Endothelial cell of umbilical vein (primary cell): ENCODE measurements around the gene CTR9. TPM values are rescaled to one million over a fixed set of nuclear protein-coding genes. Genes with fewer than 3 reads are reported as not detected.

Source experiments
- BruUV-seq: library from RNA; stranded (reverse); fragments of 400-500 nt; replicated peaks from 2 replicates; lab custom pipeline; 2021; lab: Mats Ljungman, UMichigan
- CTCF ChIA-PET: fragments of 300-600, 350-600 bp; sonication (Branson Sonifier 250); formaldehyde crosslinking; loops from one replicate; lab custom pipeline; 2021; ENCODE audit warnings: antibody characterized with exemption, inconsistent platforms; lab: Charles Lee
- POLR2A ChIA-PET: fragments of 300-600, 350-600 bp; sonication (Branson Sonifier 250); formaldehyde crosslinking; loops from one replicate; lab custom pipeline; 2021; ENCODE audit warnings: antibody characterized with exemption, inconsistent platforms; lab: Charles Lee
- DNase-seq: peaks from one replicate; pipeline ENCODE4 v3.0.0-alpha.2; 2011; ENCODE audit warnings: low read depth, low spot score
- FAIRE-seq: peaks from 2 replicates; lab custom pipeline; 2011; peaks lifted over from hg19 to GRCh38; lab: Jason Lieb, UNC
- H2AFZ ChIP-seq: 2 replicates; pipeline ENCODE4 v1.6.0; 2012; ENCODE audit warnings: low read depth, low read length, control low read depth, inconsistent platforms
- H3K27ac ChIP-seq: 2 replicates; pipeline ENCODE4 v1.5.1; 2011; ENCODE audit warnings: low read depth, mild to moderate bottlenecking, control low read depth, low read length, moderate library complexity; ENCODE audit not compliant: insufficient read depth
- H3K27me3 ChIP-seq, 2 experiments: 2 replicates each; pipeline versions ENCODE4 v1.6.0 to v1.6.1; 2011; ENCODE audit warnings: low read length in 2 of 2, mixed read lengths in 1 of 2; ENCODE audit not compliant: control insufficient read depth in 2 of 2, insufficient read depth in 2 of 2
- H3K36me3 ChIP-seq, 2 experiments: 2 replicates in 1 of 2; 3 replicates in 1 of 2; pipeline ENCODE4 v1.5.1; 2011; ENCODE audit warnings: low read length in 2 of 2, mild to moderate bottlenecking in 1 of 2, moderate library complexity in 1 of 2; ENCODE audit not compliant: control insufficient read depth in 2 of 2, insufficient read depth in 2 of 2; ENCODE audit errors: extremely low read depth in 1 of 2
- H3K4me1 ChIP-seq: 3 replicates; pipeline ENCODE4 v1.5.1; 2011; ENCODE audit warnings: mild to moderate bottlenecking, low read length; ENCODE audit not compliant: control insufficient read depth, insufficient read depth; ENCODE audit errors: extremely low read depth
- H3K4me2 ChIP-seq: 2 replicates; pipeline ENCODE4 v1.6.1; 2011; ENCODE audit warnings: low read length, control low read depth, mixed read lengths; ENCODE audit not compliant: insufficient read depth
- H3K4me3 ChIP-seq, 3 experiments: fragments of 200-600 bp in 1 of 3; sonication (generic), shearing (Covaris generic) in 1 of 3; replicated peaks in 1 of 3; 2 replicates each; pipeline ENCODE4 v1.5.1; 2011 to 2016; ENCODE audit warnings: control low read depth in 3 of 3, low read length in 3 of 3, mild to moderate bottlenecking in 2 of 3, inconsistent platforms in 1 of 3, low read depth in 1 of 3, moderate library complexity in 1 of 3; ENCODE audit not compliant: insufficient read depth in 1 of 3
- H3K79me2 ChIP-seq: 2 replicates; pipeline ENCODE4 v1.6.0; 2012; ENCODE audit warnings: low read length, inconsistent platforms; ENCODE audit not compliant: control insufficient read depth, insufficient read depth
- H3K9ac ChIP-seq: replicated peaks from 2 replicates; pipeline ENCODE3; 2011; ENCODE audit warnings: low read length, control low read depth; ENCODE audit not compliant: insufficient read depth; ENCODE audit errors: extremely low read depth
- H3K9me1 ChIP-seq: replicated peaks from 3 replicates; pipeline ENCODE4 v1.6.0; 2011; ENCODE audit warnings: mild to moderate bottlenecking, low read length; ENCODE audit not compliant: control insufficient read depth, insufficient read depth; ENCODE audit errors: extremely low read depth
- H3K9me3 ChIP-seq: replicated peaks from 2 replicates; pipeline ENCODE4 v1.5.1; 2012; ENCODE audit warnings: low read length, inconsistent platforms; ENCODE audit not compliant: control insufficient read depth, insufficient read depth
- H4K20me1 ChIP-seq: replicated peaks from 2 replicates; pipeline ENCODE3; 2011; ENCODE audit warnings: mild to moderate bottlenecking, low read length; ENCODE audit not compliant: control insufficient read depth, insufficient read depth; ENCODE audit errors: extremely low read depth
- EZH2 ChIP-seq: IDR thresholded peaks from 2 replicates; pipeline ENCODE4 v1.6.1; 2012; ENCODE audit warnings: borderline replicate concordance, low read depth, mild to moderate bottlenecking, moderate library complexity, low read length, inconsistent platforms; ENCODE audit not compliant: severe bottlenecking
- FOS ChIP-seq: IDR thresholded peaks from 2 replicates; pipeline ENCODE4 v1.6.1; 2011; ENCODE audit warnings: mild to moderate bottlenecking, low read length, moderate library complexity, borderline replicate concordance; ENCODE audit not compliant: insufficient read depth
- GATA2 ChIP-seq: IDR thresholded peaks from 2 replicates; pipeline ENCODE4 v1.7.0; 2011; ENCODE audit warnings: low read depth, mild to moderate bottlenecking, moderate library complexity, mixed read lengths, low read length; ENCODE audit not compliant: insufficient read length, insufficient read depth
- JUN ChIP-seq: IDR thresholded peaks from 2 replicates; pipeline ENCODE4 v1.6.1; 2011; ENCODE audit warnings: borderline replicate concordance, low read depth; ENCODE audit not compliant: insufficient read length, insufficient read depth
- MYC ChIP-seq: IDR thresholded peaks from one replicate; pipeline ENCODE4 v1.6.1; 2011; ENCODE audit warnings: mild to moderate bottlenecking, low read depth, low read length
- POLR2A ChIP-seq: IDR thresholded peaks from 2 replicates; pipeline ENCODE4 v1.6.1; 2012; ENCODE audit warnings: low read depth, mild to moderate bottlenecking, control low read depth, low read length
- POLR2AphosphoS5 ChIP-seq: IDR thresholded peaks from 2 replicates; pipeline ENCODE4 v1.6.1; 2012; ENCODE audit warnings: low read depth, mild to moderate bottlenecking, control low read depth, low read length, moderate library complexity; ENCODE audit not compliant: insufficient read depth
- dilution Hi-C: fragments of 300-500 bp; cut with MboI; formaldehyde crosslinking; loops from one replicate; pipeline ENCODE4 v1.15.0; 2019; ENCODE audit warnings: low sequenced_read_pairs; ENCODE audit not compliant: extremely low pct_ligation_motif_present
- intact Hi-C: fragments of 100-400 bp; cut with micrococcal nuclease; formaldehyde crosslinking; loops from one replicate; pipeline ENCODE4 v1.10.0; 2022
- polyA plus RNA-seq, 4 experiments: library from polyadenylated mRNA; depleted of rRNA in 3 of 4; stranded (reverse) in 3 of 4; unstranded in 1 of 4; fragments of >200 nt; gene quantifications; 2 replicates each; pipeline versions ENCODE4 v1.2.1 to v1.2.3, GENCODE V29; 2011 to 2012; ENCODE audit warnings: missing spikeins in 1 of 4
- total RNA-seq: library from RNA; stranded (reverse); gene quantifications from 2 replicates; pipeline ENCODE4 v1.2.3, GENCODE V29; 2021
- TF ChIP-seq, protein P1 (sequence below): IDR thresholded peaks from 2 replicates; pipeline ENCODE4 v1.6.1; 2011; ENCODE audit not compliant: insufficient read depth, insufficient read length
- TF ChIP-seq, protein P2 (sequence below), 2 donors: IDR thresholded peaks; 1 replicate in 1 of 2; 2 replicates in 1 of 2; pipeline ENCODE4 v1.5.1; 2011; ENCODE audit warnings: low read length in 2 of 2, mild to moderate bottlenecking in 2 of 2, moderate library complexity in 2 of 2, control low read depth in 1 of 2, inconsistent platforms in 1 of 2, low read depth in 1 of 2; ENCODE audit not compliant: insufficient read depth in 1 of 2; ENCODE audit errors: extremely low read depth in 1 of 2

CTR9 gene
- total and polyA plus RNA-seq, 2 donors (not counting 3 experiments of a cell fraction or from before 2014, with no cell fraction given) = 7.5 to 33.2 TPM

DNA sequence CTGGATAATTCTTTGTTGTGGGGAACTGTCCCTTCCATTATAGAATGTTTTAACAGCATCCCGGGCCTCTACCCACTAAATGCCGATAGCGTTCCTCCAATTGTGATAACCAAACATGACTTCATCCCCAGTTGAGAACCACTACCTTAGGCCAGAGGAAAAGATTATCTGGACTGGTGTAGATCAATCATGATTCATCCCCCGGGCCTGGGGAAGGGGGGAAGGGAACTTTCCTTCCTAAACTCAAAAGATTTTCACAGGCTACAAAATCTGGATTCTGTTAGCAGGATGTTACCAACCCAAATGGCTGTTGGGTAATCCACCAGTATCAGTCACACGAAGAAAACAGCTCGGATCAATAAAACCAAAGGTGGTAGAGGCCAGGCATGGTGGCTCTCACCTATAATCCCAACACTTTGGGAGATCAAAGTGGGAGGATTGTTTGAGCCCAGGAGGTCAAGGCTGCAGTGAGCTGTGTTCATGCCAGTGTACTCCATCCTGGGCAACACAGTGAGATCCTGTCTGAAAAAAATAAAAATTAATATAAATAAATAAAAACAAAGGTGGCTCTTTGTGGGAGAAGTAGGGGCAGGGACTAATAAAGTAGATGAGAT, 10.1 kb downstream of the CTR9 start:
- no peak for TF ChIP-seq POLR2A
- no peak for TF ChIP-seq MYC
- no peak for TF ChIP-seq FOS
- no peak for TF ChIP-seq JUN
- ChIA-PET POLR2A (no interaction called here), CTCF (interaction anchor here (2.3 kb wide), 1 partner anchor 9 kb away, joined by 10 read pairs; no protein-coding TSS in a partner anchor)
- Histone ChIP-seq H3K4me3 (no peak overlapping the region), H3K9me3 (no peaks in the 10 kb centered on the region), H3K36me3 (peaks cover 7 to 33% of the 10 kb centered on the region in 2 experiments), H3K79me2 (no peaks in the 10 kb centered on the region), H3K9me1 (no peaks in the 10 kb centered on the region), H3K9ac (no peak overlapping the region), H4K20me1 (no peaks in the 10 kb centered on the region), H2AFZ (no peak overlapping the region), H3K27ac (no peak overlapping the region), H3K4me1 (peaks cover 4% of the 10 kb centered on the region), H3K27me3 (no peaks in the 10 kb centered on the region), H3K4me2 (no peak overlapping the region)
- BruUV-seq = no TSS peak
- FAIRE-seq (no peak), DNase-seq (no peak)
- dilution Hi-C loops (no loop called here), intact Hi-C loops (no loop called here)

DNA sequence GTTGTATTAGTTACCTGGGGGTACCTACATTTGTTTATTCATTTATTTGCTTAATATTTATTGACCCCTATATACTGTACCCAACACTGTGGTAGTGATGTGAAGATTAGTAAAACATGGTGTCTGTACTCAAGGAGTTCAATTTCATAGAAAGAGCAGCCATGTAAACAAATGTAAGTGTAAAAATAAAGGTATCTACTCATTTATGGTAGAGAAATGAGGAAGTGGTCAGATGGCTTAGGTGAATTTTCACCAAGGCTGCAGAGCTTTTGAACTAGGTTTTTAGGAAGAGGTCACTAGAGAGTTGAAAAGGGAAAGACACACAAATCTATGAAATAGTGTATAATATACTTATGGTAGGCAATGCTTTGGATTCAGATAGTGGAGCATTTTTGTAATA, 11.1 kb downstream of the CTR9 start:
- intact Hi-C loops (no loop called here), dilution Hi-C loops (no loop called here)
- DNase-seq (no peak), FAIRE-seq (no peak)
- no peaks in the 10 kb centered on the region for H4K20me1 ChIP-seq
- no peak overlapping the region for H2AFZ ChIP-seq
- peaks cover 5 to 31% of the 10 kb centered on the region in 2 experiments for H3K36me3 ChIP-seq
- no peaks in the 10 kb centered on the region for H3K27me3 ChIP-seq
- no peak overlapping the region for H3K4me3 ChIP-seq
- no peak overlapping the region for H3K9ac ChIP-seq
- H3K27ac ChIP-seq = no peak overlapping the region
- H3K4me2 ChIP-seq = no peak overlapping the region
- H3K4me1 ChIP-seq = peaks cover 4% of the 10 kb centered on the region
- CTCF ChIA-PET = interaction anchor here (2.3 kb wide), 1 partner anchor 8 kb away, joined by 10 read pairs; no protein-coding TSS in a partner anchor
- BruUV-seq = no TSS peak
- no peaks in the 10 kb centered on the region for H3K9me3 ChIP-seq
- no peak for TF ChIP-seq JUN
- TF ChIP-seq MYC = no peak
- no peak for TF ChIP-seq EZH2
- TF ChIP-seq POLR2AphosphoS5 = no peak
- TF ChIP-seq POLR2A = no peak
- TF ChIP-seq GATA2 = no peak
- TF ChIP-seq, protein P1, sequence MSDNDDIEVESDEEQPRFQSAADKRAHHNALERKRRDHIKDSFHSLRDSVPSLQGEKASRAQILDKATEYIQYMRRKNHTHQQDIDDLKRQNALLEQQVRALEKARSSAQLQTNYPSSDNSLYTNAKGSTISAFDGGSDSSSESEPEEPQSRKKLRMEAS = no peak
- TF ChIP-seq, protein P2, sequence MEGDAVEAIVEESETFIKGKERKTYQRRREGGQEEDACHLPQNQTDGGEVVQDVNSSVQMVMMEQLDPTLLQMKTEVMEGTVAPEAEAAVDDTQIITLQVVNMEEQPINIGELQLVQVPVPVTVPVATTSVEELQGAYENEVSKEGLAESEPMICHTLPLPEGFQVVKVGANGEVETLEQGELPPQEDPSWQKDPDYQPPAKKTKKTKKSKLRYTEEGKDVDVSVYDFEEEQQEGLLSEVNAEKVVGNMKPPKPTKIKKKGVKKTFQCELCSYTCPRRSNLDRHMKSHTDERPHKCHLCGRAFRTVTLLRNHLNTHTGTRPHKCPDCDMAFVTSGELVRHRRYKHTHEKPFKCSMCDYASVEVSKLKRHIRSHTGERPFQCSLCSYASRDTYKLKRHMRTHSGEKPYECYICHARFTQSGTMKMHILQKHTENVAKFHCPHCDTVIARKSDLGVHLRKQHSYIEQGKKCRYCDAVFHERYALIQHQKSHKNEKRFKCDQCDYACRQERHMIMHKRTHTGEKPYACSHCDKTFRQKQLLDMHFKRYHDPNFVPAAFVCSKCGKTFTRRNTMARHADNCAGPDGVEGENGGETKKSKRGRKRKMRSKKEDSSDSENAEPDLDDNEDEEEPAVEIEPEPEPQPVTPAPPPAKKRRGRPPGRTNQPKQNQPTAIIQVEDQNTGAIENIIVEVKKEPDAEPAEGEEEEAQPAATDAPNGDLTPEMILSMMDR (IDR thresholded peaks at IDR 0.05; ENCODE audit: extremely low read depth in 1 of 2, insufficient read depth in 1 of 2, low read depth in 1 of 2, low read length in 2 of 2) = no peak
- no peak for TF ChIP-seq FOS
- no peaks in the 10 kb centered on the region for H3K9me1 ChIP-seq
- POLR2A ChIA-PET = no interaction called here
- no peaks in the 10 kb centered on the region for H3K79me2 ChIP-seq
